Putamen (tissue), 1 donor: ENCODE data around the gene ARFIP1.
"Not testable (repeated sequence)": the region's sequence is repeated elsewhere in the genome, so short reads cannot be mapped to it uniquely, and the experiment has no call there.

Experiments
- DNase-seq: peaks from one replicate; pipeline ENCODE4 v3.0.0-alpha.2; 2016; ENCODE audit warnings: low spot score

The ARFIP1 gene

GRCh38 chr4:152785639-152786615 lies 6.2 kb downstream of the ARFIP1 start:
- no peak for DNase-seq

GRCh38 chr4:152786627-152787026 lies 6.9 kb downstream of the ARFIP1 start:
- DNase-seq, result no peak

- no peak for DNase-seq
These were observed 16.1 kb downstream of the ARFIP1 start for GRCh38 chr4:152795891-152796290.

GRCh38 chr4:152803541-152803940 lies 23.8 kb downstream of the ARFIP1 start:
- DNase-seq, result no peak

GRCh38 chr4:152805071-152805650 lies 25.4 kb downstream of the ARFIP1 start:
- DNase-seq, result no peak

- no peak for DNase-seq
These were observed 26.1 kb downstream of the ARFIP1 start for GRCh38 chr4:152805818-152806217.

- DNase-seq, result no peak
These were observed 26.9 kb downstream of the ARFIP1 start for GRCh38 chr4:152806501-152807125.

GRCh38 chr4:152807294-152807829 lies 27.6 kb downstream of the ARFIP1 start:
- DNase-seq, result no peak

- no peak for DNase-seq
These were observed 28.9 kb downstream of the ARFIP1 start for GRCh38 chr4:152808670-152809069.

- no peak for DNase-seq
These were observed 31.0 kb downstream of the ARFIP1 start for GRCh38 chr4:152810715-152811287.

GRCh38 chr4:152815078-152815477 lies 35.3 kb downstream of the ARFIP1 start:
- no peak for DNase-seq

- no peak for DNase-seq
These were observed 37.6 kb downstream of the ARFIP1 start for GRCh38 chr4:152817331-152817730.

- peak; percentile 58 for DNase-seq
These were observed 39.4 kb downstream of the ARFIP1 start for GRCh38 chr4:152819026-152819645.

- no peak for DNase-seq
These were observed 40.3 kb downstream of the ARFIP1 start for GRCh38 chr4:152820073-152820472.

GRCh38 chr4:152822323-152822722 lies 42.6 kb downstream of the ARFIP1 start:
- DNase-seq, result no peak

- DNase-seq, result no peak
These were observed 44.8 kb downstream of the ARFIP1 start for GRCh38 chr4:152824561-152824960.

GRCh38 chr4:152825336-152825735 lies 45.6 kb downstream of the ARFIP1 start:
- no peak for DNase-seq

GRCh38 chr4:152828122-152828521 lies 48.4 kb downstream of the ARFIP1 start:
- DNase-seq, result no peak

- no peak for DNase-seq
These were observed 51.7 kb downstream of the ARFIP1 start for GRCh38 chr4:152831416-152831815.

GRCh38 chr4:152836936-152837335 lies 57.2 kb downstream of the ARFIP1 start:
- no peak for DNase-seq

- DNase-seq, result not testable (repeated sequence)
These were observed 60.0 kb downstream of the ARFIP1 start for GRCh38 chr4:152839729-152840128.
